Suprapubic skin (tissue), 4 donors: Measurements from ENCODE around the gene USP6NL. TPM values are rescaled to one million over a fixed set of nuclear protein-coding genes. Genes with fewer than 3 reads are reported as not detected.

Source experiments
- DNase-seq, 2 donors: peaks; one replicate each; pipeline ENCODE4 v3.0.0-alpha.2; 2019; ENCODE audit warnings: low spot score in 2 of 2
- H3K27ac ChIP-seq: fragments of 200-600 bp; sonication (generic); one replicate; pipeline ENCODE4 v1.5.1; 2019
- H3K27me3 ChIP-seq: fragments of 200-600 bp; sonication (generic); one replicate; pipeline ENCODE4 v1.5.1; 2019
- H3K36me3 ChIP-seq: fragments of 200-600 bp; sonication (generic); one replicate; pipeline ENCODE4 v1.5.1; 2019
- H3K4me1 ChIP-seq: fragments of 200-600 bp; sonication (generic); one replicate; pipeline ENCODE4 v1.5.1; 2019
- H3K4me3 ChIP-seq: fragments of 200-600 bp; sonication (generic); one replicate; pipeline ENCODE4 v1.5.1; 2019; ENCODE audit warnings: mild to moderate bottlenecking
- H3K9me3 ChIP-seq: fragments of 200-600 bp; sonication (generic); one replicate; pipeline ENCODE4 v1.5.1; 2019
- CTCF ChIP-seq, 2 donors: fragments of 200-600 bp in 1 of 2; fragments of 450-650 bp in 1 of 2; sonication (generic) in 1 of 2; IDR thresholded peaks; one replicate each; pipeline ENCODE4 v1.5.1; 2016 to 2019; ENCODE audit warnings: antibody characterized with exemption in 2 of 2, mild to moderate bottlenecking in 1 of 2, moderate library complexity in 1 of 2
- EP300 ChIP-seq: sonication (generic); formaldehyde crosslinking; IDR thresholded peaks from one replicate; pipeline ENCODE4 v1.6.1; 2017; ENCODE audit warnings: antibody characterized with exemption
- POLR2A ChIP-seq, 2 donors: fragments of 450-650 bp; IDR thresholded peaks; one replicate each; pipeline ENCODE4 v1.6.1; 2017; ENCODE audit warnings: antibody characterized with exemption in 2 of 2, mild to moderate bottlenecking in 2 of 2, moderate library complexity in 2 of 2
- POLR2AphosphoS5 ChIP-seq, 3 donors: sonication (generic); formaldehyde crosslinking; IDR thresholded peaks; one replicate each; pipeline ENCODE4 v1.6.1; 2017; ENCODE audit warnings: antibody characterized with exemption in 3 of 3
- WGBS: methylation state at CpG from one replicate; pipeline ENCODE4 v1.1.5; 2018; 5-methylcytosine and 5-hydroxymethylcytosine counted together
- total RNA-seq, 4 donors: library from RNA; depleted of rRNA; stranded (reverse); fragments of >200 nt; gene quantifications; one replicate each; pipeline ENCODE4 v1.1.0, GENCODE V29; 2016

USP6NL gene
- total RNA-seq, 4 donors from 2014 or later, result 23.2 to 33.8 (median 27.7) TPM

- no peak for DNase-seq
- TF ChIP-seq EP300 (no peak), POLR2A (IDR thresholded peaks at IDR 0.05) (no peak), CTCF (IDR thresholded peaks at IDR 0.05) (no peak), POLR2AphosphoS5 (IDR thresholded peaks at IDR 0.05) (no peak)
- H3K27ac ChIP-seq, result no peak overlapping the region
- no peaks in the 10 kb centered on the region for H3K9me3 ChIP-seq
- H3K4me3 ChIP-seq, result no peak overlapping the region
- WGBS, result 91% methylated on average over 4 of the region's 4 CpGs
- H3K4me1 ChIP-seq, result no peaks in the 10 kb centered on the region
- no peaks in the 10 kb centered on the region for H3K36me3 ChIP-seq
- H3K27me3 ChIP-seq, result no peaks in the 10 kb centered on the region
These were observed 53.5 kb downstream of the USP6NL start for GRCh38 chr10:11557967-11558366.

DNA sequence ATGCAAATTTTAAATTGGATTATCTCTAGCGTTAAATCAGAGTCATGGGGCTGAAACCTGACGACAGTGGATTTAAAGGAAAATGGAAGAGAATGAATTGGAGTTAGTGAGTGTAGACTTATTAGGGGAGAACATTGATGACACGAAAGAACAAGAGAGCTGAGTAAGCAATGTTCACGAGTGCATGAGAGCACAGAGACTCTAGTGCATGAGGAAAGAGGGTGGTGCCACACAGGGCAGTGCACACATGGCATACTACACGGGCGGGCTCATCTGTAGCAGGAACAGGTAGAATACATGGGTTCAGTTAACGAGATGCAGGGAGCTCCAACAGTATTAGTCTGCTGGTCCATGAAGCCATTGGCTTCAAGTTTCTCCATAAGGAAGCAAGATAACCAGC lies 53.9 kb downstream of the USP6NL start:
- no peaks in the 10 kb centered on the region for H3K27me3 ChIP-seq
- peaks cover 2% of the 10 kb centered on the region for H3K4me1 ChIP-seq
- H3K36me3 ChIP-seq, result no peaks in the 10 kb centered on the region
- H3K27ac ChIP-seq, result no peak overlapping the region
- TF ChIP-seq CTCF (IDR thresholded peaks at IDR 0.05) (no peak), POLR2A (IDR thresholded peaks at IDR 0.05) (no peak), POLR2AphosphoS5 (IDR thresholded peaks at IDR 0.05) (no peak), EP300 (no peak)
- no peaks in the 10 kb centered on the region for H3K9me3 ChIP-seq
- 92% methylated on average over 7 of the region's 7 CpGs for WGBS
- H3K4me3 ChIP-seq, result no peak overlapping the region
- no peak for DNase-seq

DNA sequence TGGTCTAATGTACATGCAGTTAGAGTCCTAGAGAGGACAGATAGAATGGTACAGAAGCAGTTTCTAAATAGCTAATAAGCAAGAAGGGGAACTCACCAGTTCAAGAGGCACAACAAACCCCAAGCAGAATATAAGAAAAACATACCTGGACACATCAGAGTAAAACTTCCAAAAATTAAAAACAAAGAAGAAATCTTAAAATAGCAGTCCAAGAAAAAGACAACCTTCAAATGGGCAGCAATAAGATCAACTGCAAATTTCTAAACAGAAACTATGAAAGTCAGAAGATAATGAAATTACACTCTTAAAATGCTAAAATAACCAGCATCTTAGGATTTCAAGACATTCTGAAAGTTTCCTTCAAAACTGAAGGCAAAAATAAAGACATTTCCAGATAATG lies 55.9 kb downstream of the USP6NL start:
- H3K4me1 ChIP-seq, result peaks cover 10% of the 10 kb centered on the region

DNA sequence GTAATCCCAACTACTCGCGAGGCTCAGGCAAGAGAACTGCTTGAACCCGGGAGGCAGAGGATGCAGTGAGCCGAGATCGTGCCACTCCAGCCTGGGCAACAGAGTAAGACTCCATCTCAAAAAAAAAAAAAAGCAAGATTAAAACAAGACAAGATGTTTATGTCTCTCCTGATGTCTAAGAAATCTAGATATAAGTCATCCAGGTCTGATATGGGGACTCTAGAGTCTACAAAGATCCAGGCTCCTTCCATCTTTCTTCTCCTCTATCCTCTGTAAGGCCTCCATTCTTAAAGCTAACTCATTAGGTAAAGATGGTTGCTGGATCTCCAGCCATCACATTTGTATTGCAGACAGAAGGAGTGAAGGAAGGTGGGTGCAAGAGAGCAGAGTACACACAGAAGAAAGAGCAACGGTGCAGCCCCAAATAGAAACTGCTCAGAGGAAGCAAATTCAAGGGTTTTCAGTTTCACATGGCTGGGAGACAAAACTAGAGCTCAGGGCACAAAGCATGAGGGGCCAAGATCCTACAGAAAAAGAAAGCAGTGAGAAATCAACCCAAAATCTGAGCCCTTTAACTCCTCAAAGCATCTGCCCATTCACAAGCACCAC lies 57.6 kb downstream of the USP6NL start:
- no peak for DNase-seq
- no peak for TF ChIP-seq POLR2A (IDR thresholded peaks at IDR 0.05)
- TF ChIP-seq CTCF (IDR thresholded peaks at IDR 0.05), result no peak
- TF ChIP-seq EP300, result no peak
- no peak for TF ChIP-seq POLR2AphosphoS5 (IDR thresholded peaks at IDR 0.05)
- H3K4me3 ChIP-seq, result no peak overlapping the region
- no peaks in the 10 kb centered on the region for H3K36me3 ChIP-seq
- H3K4me1 ChIP-seq, result peaks cover 10% of the 10 kb centered on the region
- WGBS, result 94% methylated on average over 6 of the region's 6 CpGs
- no peaks in the 10 kb centered on the region for H3K27me3 ChIP-seq
- H3K9me3 ChIP-seq, result no peaks in the 10 kb centered on the region
- no peak overlapping the region for H3K27ac ChIP-seq

More for the DNA sequence above, 55.9 kb downstream of the USP6NL start:
- DNase-seq, result no peak
- Histone ChIP-seq H3K27me3 (no peaks in the 10 kb centered on the region), H3K9me3 (no peaks in the 10 kb centered on the region), H3K4me3 (no peak overlapping the region), H3K36me3 (no peaks in the 10 kb centered on the region), H3K27ac (no peak overlapping the region)
- TF ChIP-seq CTCF (IDR thresholded peaks at IDR 0.05) (no peak), EP300 (no peak), POLR2A (IDR thresholded peaks at IDR 0.05) (no peak), POLR2AphosphoS5 (IDR thresholded peaks at IDR 0.05) (no peak)

- TF ChIP-seq POLR2AphosphoS5 (IDR thresholded peaks at IDR 0.05), result no peak
- no peak for TF ChIP-seq POLR2A (IDR thresholded peaks at IDR 0.05)
- TF ChIP-seq CTCF (IDR thresholded peaks at IDR 0.05), result no peak
- no peak for TF ChIP-seq EP300
- Histone ChIP-seq H3K4me1 (peaks cover 11% of the 10 kb centered on the region), H3K27ac (no peak overlapping the region), H3K9me3 (no peaks in the 10 kb centered on the region), H3K27me3 (no peaks in the 10 kb centered on the region), H3K4me3 (no peak overlapping the region), H3K36me3 (no peaks in the 10 kb centered on the region)
- no peak for DNase-seq
- WGBS, result 65% methylated on average over 4 of the region's 4 CpGs
These were observed 59.4 kb downstream of the USP6NL start for GRCh38 chr10:11551916-11552602.
